NK-92 (cell line): Measurements from ENCODE around the gene GAMT.

Experiments used
- DNase-seq: peaks from one replicate; lab custom pipeline; 2025; ENCODE audit not compliant: unreplicated experiment; lab: John Stamatoyannopoulos, UW

The GAMT gene

GRCh38 chr19:1366899-1367870 lies 34.2 kb downstream of the GAMT start:
- DNase-seq, result no peak

GRCh38 chr19:1366296-1366695 lies 35.0 kb downstream of the GAMT start:
- no peak for DNase-seq

GRCh38 chr19:1365319-1366269 lies 35.7 kb downstream of the GAMT start:
- no peak for DNase-seq

- DNase-seq, result no peak
Observed at GRCh38 chr19:1364070-1364704, 37.2 kb downstream of the GAMT start.

GRCh38 chr19:1363599-1363998 lies 37.7 kb downstream of the GAMT start:
- no peak for DNase-seq

- no peak for DNase-seq
Observed at GRCh38 chr19:1362387-1363257, 38.7 kb downstream of the GAMT start.

GRCh38 chr19:1361601-1362386 lies 39.5 kb downstream of the GAMT start:
- no peak for DNase-seq

GRCh38 chr19:1360818-1361461 lies 40.4 kb downstream of the GAMT start:
- no peak for DNase-seq

- no peak for DNase-seq
Observed at GRCh38 chr19:1360126-1360817, 41.1 kb downstream of the GAMT start.

GRCh38 chr19:1357531-1358109 lies 43.7 kb downstream of the GAMT start:
- no peak for DNase-seq

GRCh38 chr19:1356508-1356865 lies 44.9 kb downstream of the GAMT start:
- no peak for DNase-seq

- DNase-seq, result no peak
Observed at GRCh38 chr19:1355568-1356507, 45.5 kb downstream of the GAMT start.

GRCh38 chr19:1354970-1355567 lies 46.3 kb downstream of the GAMT start:
- DNase-seq, result no peak

- DNase-seq, result no peak
Observed at GRCh38 chr19:1353144-1353543, 48.2 kb downstream of the GAMT start.

GRCh38 chr19:1351381-1351851 lies 49.9 kb downstream of the GAMT start:
- DNase-seq, result no peak

- no peak for DNase-seq
Observed at GRCh38 chr19:1350867-1351266, 50.5 kb downstream of the GAMT start.
